CD4-positive, alpha-beta memory T cell (primary cell): Measurements from ENCODE around the gene CYTH3. TPM values are rescaled to one million over a fixed set of nuclear protein-coding genes. Genes with fewer than 3 reads are reported as not detected.

Source experiments
- CTCF ChIA-PET: fragments of 350-600 bp; sonication (Branson Sonifier 250); formaldehyde crosslinking; loops from one replicate; lab custom pipeline; 2021; ENCODE audit warnings: inconsistent platforms; ENCODE audit not compliant: partially characterized antibody; lab: Charles Lee
- POLR2A ChIA-PET: fragments of 350-600 bp; sonication (Branson Sonifier 250); formaldehyde crosslinking; loops from one replicate; lab custom pipeline; 2021; ENCODE audit not compliant: partially characterized antibody; lab: Charles Lee
- DNase-seq, 5 donors: peaks; one replicate each; pipeline versions ENCODE4 v3.0.0 to v3.0.0-alpha.2; 2020 to 2022; ENCODE audit warnings: mixed read lengths in 1 of 5
- H3K27ac ChIP-seq: one replicate; pipeline ENCODE4 v1.7.0; 2013; ENCODE audit warnings: low read depth, low read length
- H3K27me3 ChIP-seq: 2 replicates; pipeline ENCODE4 v1.7.0; 2013; ENCODE audit warnings: mild to moderate bottlenecking, low read length, moderate library complexity; ENCODE audit not compliant: insufficient read depth
- H3K36me3 ChIP-seq: 2 replicates; pipeline ENCODE4 v1.7.0; 2013; ENCODE audit warnings: mild to moderate bottlenecking, low read length, moderate library complexity; ENCODE audit not compliant: insufficient read depth
- H3K4me1 ChIP-seq: 2 replicates; pipeline ENCODE4 v1.7.0; 2013; ENCODE audit warnings: mild to moderate bottlenecking, low read length, moderate library complexity; ENCODE audit not compliant: insufficient read depth
- H3K4me3 ChIP-seq, 2 donors: one replicate each; pipeline ENCODE4 v1.7.0; 2013; ENCODE audit warnings: low read length in 2 of 2, mild to moderate bottlenecking in 1 of 2
- H3K9me3 ChIP-seq, 2 donors: one replicate each; pipeline ENCODE4 v1.7.0; 2013; ENCODE audit warnings: low read length in 2 of 2, control low read depth in 1 of 2; ENCODE audit not compliant: control insufficient read depth in 1 of 2
- H3K27ac Mint-ChIP-seq, 7 donors: one replicate each; pipeline ENCODE4 v1.8.0; 2020 to 2021; ENCODE audit warnings: mixed read lengths in 7 of 7, mild to moderate bottlenecking in 6 of 7, inconsistent platforms in 3 of 7, moderate library complexity in 3 of 7
- H3K27me3 Mint-ChIP-seq, 2 donors: one replicate each; pipeline ENCODE4 v1.8.0; 2020 to 2021; ENCODE audit warnings: mixed read lengths in 2 of 2
- H3K36me3 Mint-ChIP-seq, 2 donors: one replicate each; pipeline ENCODE4 v1.8.0; 2020 to 2021; ENCODE audit warnings: mixed read lengths in 2 of 2, inconsistent platforms in 1 of 2, mild to moderate bottlenecking in 1 of 2
- H3K4me1 Mint-ChIP-seq, 4 donors: one replicate each; pipeline ENCODE4 v1.8.0; 2020 to 2021; ENCODE audit warnings: mixed read lengths in 4 of 4, mild to moderate bottlenecking in 1 of 4
- H3K4me3 Mint-ChIP-seq, 8 donors: one replicate each; pipeline ENCODE4 v1.8.0; 2020 to 2021; ENCODE audit warnings: mixed read lengths in 8 of 8, mild to moderate bottlenecking in 7 of 8, moderate library complexity in 6 of 8, inconsistent platforms in 3 of 8
- H3K9me3 Mint-ChIP-seq, 8 donors: one replicate each; pipeline ENCODE4 v1.8.0; 2020 to 2021; ENCODE audit warnings: mixed read lengths in 8 of 8, mild to moderate bottlenecking in 5 of 8, inconsistent platforms in 3 of 8, moderate library complexity in 1 of 8
- intact Hi-C: fragments of 100-400 bp; cut with micrococcal nuclease; formaldehyde crosslinking; loops from one replicate; pipeline ENCODE4 v1.15.1; 2023
- polyA plus RNA-seq, 2 donors: library from polyadenylated mRNA; unstranded; fragments of 300-500 nt; fragmentation: Illumina TruSeq; gene quantifications; one replicate each; pipeline ENCODE4 v1.2.3, GENCODE V29; 2021
- total RNA-seq, 2 experiments: library from RNA; stranded (reverse); gene quantifications; one replicate each; pipeline ENCODE4 v1.2.3, GENCODE V29; 2021

The CYTH3 gene
- total and polyA plus RNA-seq, 4 experiments from 2014 or later: 4.0 to 9.1 (median 7.2) TPM

DNA sequence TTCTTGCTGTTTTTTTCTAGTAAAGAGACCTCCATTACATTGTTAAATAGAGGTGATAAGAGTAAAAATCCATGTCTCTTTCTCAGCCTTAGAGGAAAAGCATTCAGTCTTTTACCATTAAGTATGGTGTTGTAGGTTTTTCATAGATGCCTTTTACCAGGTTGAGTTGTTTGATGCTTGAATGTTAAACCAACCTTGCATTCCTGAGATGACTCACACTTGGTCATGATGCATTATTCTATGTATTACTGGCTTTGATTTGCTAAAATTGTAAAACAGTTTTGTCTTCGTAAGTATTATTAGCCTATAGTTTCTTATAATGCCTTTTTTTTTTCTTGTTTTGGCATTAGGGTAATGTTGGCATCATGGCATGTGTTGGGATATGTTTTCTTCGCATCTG is 151.3 kb downstream of the CYTH3 start:
- Mint-ChIP-seq H3K27me3 (no peaks in the 10 kb centered on the region), H3K27ac (no peak overlapping the region), H3K4me1 (peaks cover 16 to 34% (median 19%) of the 10 kb centered on the region in 4 donors), H3K9me3 (peaks cover 0 to 14% (median 6%) of the 10 kb centered on the region in 8 donors), H3K36me3 (peaks cover 73 to 74% of the 10 kb centered on the region in 2 donors), H3K4me3 (no peak overlapping the region)
- peaks cover 4% of the 10 kb centered on the region in 2 donors for H3K9me3 ChIP-seq
- peaks cover 27% of the 10 kb centered on the region for H3K36me3 ChIP-seq
- ChIA-PET CTCF (no interaction called here), POLR2A (no interaction called here)
- no peaks in the 10 kb centered on the region for H3K27me3 ChIP-seq
- H3K4me3 ChIP-seq: no peak overlapping the region
- intact Hi-C loops: no loop called here
- no peak overlapping the region for H3K27ac ChIP-seq
- peaks cover 12% of the 10 kb centered on the region for H3K4me1 ChIP-seq
- DNase-seq: no peak

DNA sequence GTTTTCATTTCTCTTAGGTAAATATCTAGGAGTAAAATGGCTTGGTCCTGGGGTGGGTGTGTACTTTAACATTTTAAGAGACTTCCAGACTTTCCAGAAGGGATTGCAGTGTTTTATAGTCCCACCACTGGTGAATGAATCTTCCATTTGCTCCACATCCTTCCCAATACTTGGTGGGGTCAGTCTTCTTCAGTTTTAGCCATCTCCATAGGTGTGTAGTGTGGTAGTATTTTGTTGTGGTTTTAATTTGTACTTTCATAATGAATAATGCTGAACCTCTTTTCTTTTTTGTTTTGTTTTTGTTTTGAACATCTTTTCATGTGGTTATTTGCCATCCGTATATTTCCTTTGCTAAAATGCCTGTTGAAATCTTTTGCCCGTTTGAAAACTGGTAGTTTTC is 154.9 kb downstream of the CYTH3 start:
- ChIA-PET POLR2A (no interaction called here), CTCF (interaction anchor here (0.9 to 1.1 kb wide), 2 partner anchors 9 to 116 kb away, joined by 3 to 4 read pairs; no protein-coding TSS in a partner anchor)
- peaks cover 4% of the 10 kb centered on the region in 2 donors for H3K9me3 ChIP-seq
- Mint-ChIP-seq H3K4me3 (peak overlapping the region in 3 of 8 donors; percentile 7 to 41 (median 25)), H3K27me3 (no peaks in the 10 kb centered on the region), H3K4me1 (peaks cover 21 to 29% (median 25%) of the 10 kb centered on the region in 4 donors), H3K36me3 (peaks cover 76 to 83% of the 10 kb centered on the region in 2 donors), H3K9me3 (peaks cover 0 to 14% (median 6%) of the 10 kb centered on the region in 8 donors), H3K27ac (peak overlapping the region in 6 of 7 donors; percentile 66 to 90 (median 73))
- H3K27me3 ChIP-seq: no peaks in the 10 kb centered on the region
- no peak for DNase-seq
- peaks cover 12% of the 10 kb centered on the region for H3K4me1 ChIP-seq
- H3K4me3 ChIP-seq: no peak overlapping the region
- H3K27ac ChIP-seq: no peak overlapping the region
- peaks cover 43% of the 10 kb centered on the region for H3K36me3 ChIP-seq
- intact Hi-C loops: no loop called here

DNA sequence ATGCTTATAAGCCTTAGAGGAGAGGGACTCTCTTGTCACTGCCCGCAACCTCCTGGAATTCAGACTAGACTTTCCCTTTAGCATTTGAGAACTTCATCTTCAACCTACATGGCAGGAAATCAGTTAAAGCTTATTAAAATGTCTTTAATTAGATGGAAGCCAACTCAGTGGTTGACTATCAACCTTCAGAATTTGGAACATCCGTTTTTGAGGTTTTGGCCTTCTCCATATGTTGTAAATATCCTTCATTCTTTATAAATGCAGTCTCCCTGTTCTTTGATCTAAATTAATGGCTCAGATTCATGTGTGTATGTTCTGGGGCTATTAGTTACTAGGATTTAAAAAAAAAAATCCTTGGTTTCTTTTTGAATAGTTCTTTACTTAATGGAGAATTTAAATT is 156.2 kb downstream of the CYTH3 start:
- Histone ChIP-seq H3K27me3 (no peaks in the 10 kb centered on the region), H3K27ac (no peak overlapping the region), H3K36me3 (peaks cover 38% of the 10 kb centered on the region), H3K4me3 (no peak overlapping the region), H3K9me3 (peaks cover 2 to 3% of the 10 kb centered on the region in 2 donors), H3K4me1 (peaks cover 12% of the 10 kb centered on the region)
- Mint-ChIP-seq H3K27ac (peak overlapping the region in 2 of 7 donors; percentile 46 to 65), H3K4me1 (peaks cover 20 to 29% (median 25%) of the 10 kb centered on the region in 4 donors), H3K9me3 (peaks cover 0 to 4% (median 3%) of the 10 kb centered on the region in 8 donors), H3K36me3 (peaks cover 68 to 77% of the 10 kb centered on the region in 2 donors), H3K27me3 (no peaks in the 10 kb centered on the region), H3K4me3 (no peak overlapping the region)
- CTCF ChIA-PET: no interaction called here
- DNase-seq: no peak
- POLR2A ChIA-PET: no interaction called here
- intact Hi-C loops: no loop called here

Other genes with a start within 250 kb of the CYTH3 start
- gene ANKRD61, start 241.2 kb downstream of the CYTH3 start, total RNA-seq: not detected
- under 1 TPM in 1 of 2 donors, not detected in 1; 0.40 TPM for gene ANKRD61, start 241.2 kb downstream of the CYTH3 start, polyA plus RNA-seq
- 10 to 100 TPM; 69.9 to 77.0 TPM for gene EIF2AK1, start 213.4 kb downstream of the CYTH3 start, total RNA-seq
- 10 to 100 TPM; 79.4 to 90.7 TPM for gene EIF2AK1, start 213.4 kb downstream of the CYTH3 start, polyA plus RNA-seq
- 10 to 100 TPM; 17.6 to 20.9 TPM for gene USP42, start 167.7 kb downstream of the CYTH3 start, total RNA-seq
- gene USP42, start 167.7 kb downstream of the CYTH3 start, polyA plus RNA-seq: 10 to 100 TPM in 1 of 2 donors, 1 to 10 TPM in 1; 3.2 to 14.7 TPM
- 10 to 100 TPM; 17.0 to 18.1 TPM for gene FAM220A, start 76.3 kb upstream of the CYTH3 start, total RNA-seq
- 1 to 10 TPM; 2.6 to 4.7 TPM for gene FAM220A, start 76.3 kb upstream of the CYTH3 start, polyA plus RNA-seq
- 10 to 100 TPM; 85.5 to 94.3 TPM for gene RAC1, start 101.9 kb upstream of the CYTH3 start, total RNA-seq
- 100 to 1,000 TPM; 187 to 283 TPM for gene RAC1, start 101.9 kb upstream of the CYTH3 start, polyA plus RNA-seq
- 10 to 100 TPM; 36.4 to 37.0 TPM for gene DAGLB, start 175.3 kb upstream of the CYTH3 start, total RNA-seq
- gene DAGLB, start 175.3 kb upstream of the CYTH3 start, polyA plus RNA-seq: 10 to 100 TPM in 1 of 2 donors, 1 to 10 TPM in 1; 5.3 to 12.7 TPM
- 10 to 100 TPM; 41.1 to 46.4 TPM for gene KDELR2, start 211.5 kb upstream of the CYTH3 start, total RNA-seq
- 10 to 100 TPM; 51.6 to 54.3 TPM for gene KDELR2, start 211.5 kb upstream of the CYTH3 start, polyA plus RNA-seq